Hematopoietic multipotent progenitor cell treated with erythropoietin and hydrocortisone succinate and interleukin-3 and kit ligand, for 17 days (in vitro differentiated cells): ENCODE data around the gene SMCHD1.
"Not testable (repeated sequence)": the region's sequence is repeated elsewhere in the genome, so short reads cannot be mapped to it uniquely, and the experiment has no call there.

Source experiments
- DNase-seq: peaks from one replicate; pipeline ENCODE4 v3.0.0-alpha.2; 2015; ENCODE audit warnings: low spot score

SMCHD1 gene

GRCh38 chr18:2818281-2818680 lies 162.8 kb downstream of the SMCHD1 start:
- no peak for DNase-seq

- DNase-seq: no peak
Measured at GRCh38 chr18:2821695-2822094, 166.2 kb downstream of the SMCHD1 start.

- no peak for DNase-seq
Measured at GRCh38 chr18:2822213-2822921, 166.8 kb downstream of the SMCHD1 start.

DNA sequence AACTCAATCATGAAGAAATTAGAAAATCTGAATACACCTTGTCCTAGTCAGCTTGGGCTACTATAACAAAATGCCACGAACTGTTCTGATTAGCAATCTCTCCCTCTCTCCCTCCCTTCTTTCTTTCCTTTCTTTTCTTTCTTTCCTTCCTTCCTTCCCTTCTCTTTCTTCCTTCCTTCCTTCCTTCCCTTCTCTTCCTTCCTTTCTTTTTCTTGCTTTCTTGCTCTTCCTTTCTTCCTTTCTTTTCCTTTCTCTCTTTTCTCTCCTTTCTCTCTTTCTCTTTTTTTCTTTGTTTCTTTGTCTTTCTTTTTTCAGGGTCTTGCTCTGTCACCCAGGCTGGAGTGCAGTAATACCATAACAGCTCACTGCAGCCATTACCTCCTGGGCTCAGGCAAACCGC lies 167.7 kb downstream of the SMCHD1 start:
- no peak for DNase-seq

- DNase-seq: no peak
Measured at GRCh38 chr18:2823966-2824365, 168.4 kb downstream of the SMCHD1 start.

- DNase-seq: no peak
Measured at GRCh38 chr18:2824865-2825264, 169.3 kb downstream of the SMCHD1 start.

DNA sequence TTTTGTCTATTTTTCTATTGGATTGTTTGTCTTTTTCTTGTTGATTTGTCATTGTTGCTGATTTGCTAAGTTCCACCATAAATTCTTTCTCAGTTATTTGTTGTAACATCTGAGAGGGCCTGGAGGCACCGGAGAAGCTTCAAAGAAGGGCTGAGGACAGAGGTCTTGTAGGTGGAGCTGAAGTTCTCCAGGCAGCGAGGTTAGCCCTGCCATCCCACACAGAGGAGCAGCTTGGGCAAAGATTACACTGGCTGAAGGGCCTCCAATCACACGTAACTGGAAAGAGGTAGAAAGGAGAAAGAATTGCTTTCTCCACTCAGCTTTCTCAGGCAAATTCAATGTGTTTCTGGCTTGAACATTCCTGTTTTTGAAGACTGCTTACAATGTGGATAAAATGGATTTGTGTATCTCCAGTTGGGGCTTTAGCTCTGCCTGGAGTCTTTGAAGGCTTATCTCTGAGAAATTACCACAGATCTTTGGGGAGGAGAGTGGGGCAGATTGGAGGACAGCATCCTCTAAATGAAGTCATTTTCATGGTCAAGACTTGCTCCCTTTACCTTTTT lies 170.2 kb downstream of the SMCHD1 start:
- no peak for DNase-seq

DNA sequence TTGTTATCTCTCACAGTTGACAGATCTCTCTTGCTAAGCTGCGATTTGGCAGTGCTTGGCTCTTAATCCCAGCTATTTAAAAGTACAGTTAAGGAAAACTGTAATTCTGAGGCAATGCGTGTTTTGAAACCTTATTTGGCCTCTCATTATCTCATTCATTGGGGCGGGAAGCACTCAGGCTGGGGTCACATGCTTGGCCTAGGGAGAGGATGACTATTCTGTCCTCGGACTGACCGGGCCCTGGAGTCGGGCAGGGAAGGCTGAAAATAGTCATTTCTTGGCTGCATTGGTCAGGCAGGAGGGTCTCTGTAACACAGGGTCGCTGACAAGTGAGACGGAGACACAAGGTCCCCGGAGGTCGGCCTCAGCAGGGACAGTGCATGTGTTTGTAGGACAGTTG lies 171.1 kb downstream of the SMCHD1 start:
- DNase-seq: no peak

- no peak for DNase-seq
Measured at GRCh38 chr18:2827061-2827460, 171.5 kb downstream of the SMCHD1 start.

- DNase-seq: not testable (repeated sequence)
Measured at GRCh38 chr18:2836118-2836517, 180.6 kb downstream of the SMCHD1 start.

GRCh38 chr18:2837290-2837689 lies 181.8 kb downstream of the SMCHD1 start:
- DNase-seq: not testable (repeated sequence)

GRCh38 chr18:2839202-2839601 lies 183.7 kb downstream of the SMCHD1 start:
- DNase-seq: no peak

- no peak for DNase-seq
Measured at GRCh38 chr18:2840521-2840920, 185.0 kb downstream of the SMCHD1 start.

DNA sequence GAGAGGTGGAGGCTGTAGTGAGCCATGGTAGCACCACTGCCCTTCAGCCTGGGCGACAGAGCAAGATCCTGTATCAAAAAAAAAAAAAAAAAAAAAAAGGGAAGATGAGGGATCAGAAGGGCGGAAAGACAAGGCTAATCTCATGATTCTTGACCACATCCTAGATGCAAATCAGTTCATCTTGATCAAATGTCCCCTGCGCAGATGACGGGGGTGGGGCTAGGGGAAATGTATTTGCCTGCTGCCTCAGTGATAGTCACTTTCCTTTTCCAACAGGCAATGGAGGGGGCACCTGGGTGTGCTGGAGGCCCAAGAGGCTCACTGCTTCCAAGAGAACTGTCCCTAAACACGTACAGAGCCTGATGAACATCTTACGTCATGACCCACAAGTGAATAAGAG lies 187.6 kb downstream of the SMCHD1 start:
- DNase-seq: no peak

DNA sequence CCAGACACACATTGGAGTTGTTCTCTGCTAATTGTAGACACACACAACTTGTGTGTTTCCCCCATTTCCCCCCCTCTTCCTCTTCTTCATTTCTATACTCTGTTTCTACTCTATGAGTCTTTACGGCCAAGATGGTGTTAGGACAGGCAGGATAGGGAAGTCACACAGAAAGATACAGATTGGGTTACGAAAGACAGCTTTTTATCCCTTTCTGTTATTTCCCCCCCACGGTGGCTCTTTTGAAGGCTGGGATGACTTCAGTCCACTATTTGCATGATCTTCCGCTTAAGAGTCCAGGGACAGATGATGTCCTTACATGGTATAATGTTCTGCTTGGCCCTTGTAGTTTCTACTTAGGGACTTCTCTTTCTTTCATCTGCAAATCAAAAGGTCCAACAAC lies 189.6 kb downstream of the SMCHD1 start:
- no peak for DNase-seq

DNA sequence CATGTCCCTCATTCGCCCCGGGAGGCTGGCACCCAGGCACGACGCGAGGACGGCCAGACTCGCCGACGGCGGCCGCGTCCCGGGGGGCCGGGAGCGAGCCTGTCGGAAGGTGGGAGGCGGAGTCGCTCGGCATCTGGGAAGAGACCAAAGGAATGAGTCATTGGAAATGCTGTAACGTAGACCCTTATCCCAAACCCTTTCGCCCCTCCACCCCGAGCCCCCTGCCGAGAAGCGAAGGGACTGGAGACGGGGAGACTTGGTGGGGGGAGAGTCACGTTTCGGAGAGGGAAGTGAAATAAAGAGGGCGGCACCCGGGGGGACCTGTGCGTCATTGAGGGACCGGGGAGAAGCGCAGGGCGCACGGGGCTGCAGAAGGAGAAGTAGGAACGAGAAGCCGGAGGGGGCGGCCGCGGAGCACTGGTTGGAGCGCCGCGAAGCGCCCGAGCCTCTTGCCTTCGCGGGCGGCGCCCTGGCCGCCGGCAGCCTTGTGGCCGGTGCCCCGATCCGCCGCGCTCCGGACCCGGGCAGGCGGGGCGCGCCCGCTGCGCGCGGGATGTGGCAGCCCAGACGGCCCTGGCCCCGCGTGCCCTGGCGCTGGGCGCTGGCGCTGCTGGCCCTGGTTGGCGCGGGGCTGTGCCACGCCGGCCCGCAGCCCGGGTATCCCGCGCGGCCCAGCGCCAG lies 191.2 kb downstream of the SMCHD1 start, which contains the start of gene EMILIN2:
Gene EMILIN2, plus strand, starts transcription at position 371 of the 681 bp plus-strand sequence. Its CDS starts 183 bp downstream, at position 554.
- no peak for DNase-seq

- DNase-seq: no peak
Measured at GRCh38 chr18:2847317-2848246, 192.1 kb downstream of the SMCHD1 start.

GRCh38 chr18:2848247-2849246 lies 193.0 kb downstream of the SMCHD1 start:
- no peak for DNase-seq

DNA sequence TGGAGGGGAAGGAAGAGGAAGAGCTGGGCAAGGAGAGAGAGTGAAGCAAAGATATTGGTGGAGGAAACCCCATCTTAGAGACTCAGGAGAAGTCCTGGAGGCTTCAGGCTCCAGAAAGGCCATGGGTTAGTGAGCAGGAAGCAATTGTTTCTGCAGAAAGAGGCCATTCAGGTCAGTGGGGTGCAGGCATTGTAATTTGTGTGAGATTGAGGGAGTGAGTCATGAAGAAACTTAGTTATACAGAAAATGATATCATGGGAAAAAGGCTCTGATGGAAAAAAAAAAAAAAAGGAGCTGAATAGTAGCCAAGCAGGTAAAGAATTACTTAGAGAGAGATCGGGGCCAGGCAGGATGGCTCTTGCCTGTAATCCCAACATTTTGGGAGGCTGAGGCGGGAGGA lies 195.3 kb downstream of the SMCHD1 start:
- DNase-seq: no peak

DNA sequence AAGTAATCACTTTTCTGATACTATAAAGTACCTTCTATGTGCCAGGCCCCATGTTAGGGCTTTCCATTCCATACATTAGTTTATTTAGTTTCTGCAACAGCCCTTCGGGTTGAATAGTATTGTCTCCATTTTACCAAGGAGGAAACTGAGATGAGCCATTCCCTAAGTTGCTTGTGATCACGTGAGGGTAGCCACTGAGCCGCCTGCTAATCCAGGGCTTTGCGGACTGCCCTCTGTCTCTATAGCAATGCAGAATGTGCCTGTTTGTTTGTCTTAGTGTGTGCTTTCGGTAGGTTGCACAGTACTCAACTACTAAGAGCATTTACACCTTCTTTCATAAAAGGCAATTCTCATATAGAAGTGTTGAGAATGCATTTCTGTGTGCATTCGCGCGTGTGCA lies 196.2 kb downstream of the SMCHD1 start:
- no peak for DNase-seq

DNA sequence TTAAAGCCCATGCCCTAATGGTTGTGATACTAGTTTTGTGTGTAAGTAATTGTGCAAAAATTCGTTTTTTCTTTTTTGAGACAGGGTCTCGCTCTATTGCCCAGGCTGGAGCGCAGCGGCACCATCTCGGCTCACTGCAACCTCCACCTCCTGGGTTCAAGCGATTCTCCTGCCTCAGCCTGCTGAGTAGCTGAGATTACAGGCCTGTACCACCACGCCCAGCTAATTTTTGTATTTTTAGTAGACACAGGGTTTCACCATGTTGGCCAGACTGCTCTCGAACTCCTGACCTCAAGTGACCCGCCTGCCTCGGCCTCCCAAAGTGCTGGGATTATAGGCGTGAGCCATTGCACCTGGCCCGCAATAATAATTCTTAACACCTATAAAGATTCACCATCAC lies 196.9 kb downstream of the SMCHD1 start:
- not testable (repeated sequence) for DNase-seq
